Activated T-helper 9 cell treated with anti-CD3 and anti-CD28 coated beads, Interleukin-2, amount 50 U/mL, for 16 hours (primary cell): Measurements from ENCODE around the gene MAN2B2.
"Not testable (repeated sequence)": the region's sequence is repeated elsewhere in the genome, so short reads cannot be mapped to it uniquely, and the experiment has no call there.

Experiments used
- DNase-seq: peaks from one replicate; pipeline ENCODE4 v3.0.0-alpha.2; 2020; ENCODE audit warnings: low read depth

MAN2B2 gene

DNA sequence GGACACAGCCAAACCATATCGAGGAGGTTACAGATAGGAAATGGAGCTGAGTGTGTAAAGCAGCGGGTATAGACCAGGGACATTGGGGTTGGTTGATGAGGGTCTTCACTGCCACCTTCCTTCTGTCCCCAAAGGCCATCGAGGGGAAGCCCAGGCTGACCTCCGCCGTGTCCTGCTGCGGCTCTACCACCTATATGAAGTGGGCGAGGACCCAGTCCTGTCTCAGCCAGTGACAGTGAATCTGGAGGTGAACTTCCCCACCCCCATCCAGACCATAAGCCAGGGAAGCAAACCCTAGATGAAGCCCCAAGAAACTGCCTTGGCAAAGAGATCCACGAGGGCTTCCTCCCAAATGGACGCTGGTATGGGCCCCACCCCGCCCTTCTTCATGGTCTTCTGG is 42.3 kb downstream of the MAN2B2 start:
- no peak for DNase-seq

- DNase-seq = no peak
Observed at GRCh38 chr4:6618386-6619115, 43.6 kb downstream of the MAN2B2 start.

GRCh38 chr4:6619116-6619465 is 44.1 kb downstream of the MAN2B2 start:
- no peak for DNase-seq

DNA sequence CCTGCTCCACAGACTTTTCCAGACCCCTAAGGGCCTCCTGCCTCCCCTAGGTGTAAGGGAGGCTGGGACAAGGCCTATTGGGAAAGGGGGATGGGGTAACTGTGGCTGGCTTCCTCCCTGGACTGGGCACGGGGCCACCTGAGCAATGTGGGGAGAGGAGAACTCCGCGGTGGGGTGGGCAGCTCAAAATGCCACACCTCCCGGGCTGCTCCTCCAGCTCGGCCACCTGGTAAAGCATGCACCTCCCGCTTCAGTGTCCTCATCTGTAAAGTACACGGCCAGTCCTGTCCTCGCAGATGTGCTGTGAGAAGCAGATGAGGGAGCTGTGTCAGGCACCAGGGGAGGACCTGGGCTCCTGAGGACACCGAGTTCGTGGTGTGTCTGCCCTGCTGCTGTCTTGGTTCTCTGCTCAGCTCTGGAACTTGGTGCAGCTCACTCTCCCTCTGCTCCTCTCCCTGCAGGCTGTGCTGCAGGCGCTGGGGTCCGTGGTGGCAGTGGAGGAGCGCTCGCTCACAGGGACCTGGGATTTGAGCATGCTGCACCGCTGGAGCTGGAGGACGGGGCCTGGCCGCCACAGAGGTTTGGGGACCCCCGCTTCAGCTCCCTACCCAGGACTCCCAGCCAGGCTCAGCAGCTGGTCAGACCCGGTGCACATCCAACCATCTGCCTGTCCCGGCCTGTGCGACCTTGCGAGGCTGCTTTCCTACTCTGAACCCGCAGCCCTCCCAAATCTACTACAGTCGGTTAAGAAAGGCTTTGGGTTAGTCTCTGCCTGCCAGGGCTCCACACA is 44.7 kb downstream of the MAN2B2 start:
- no peak for DNase-seq

DNA sequence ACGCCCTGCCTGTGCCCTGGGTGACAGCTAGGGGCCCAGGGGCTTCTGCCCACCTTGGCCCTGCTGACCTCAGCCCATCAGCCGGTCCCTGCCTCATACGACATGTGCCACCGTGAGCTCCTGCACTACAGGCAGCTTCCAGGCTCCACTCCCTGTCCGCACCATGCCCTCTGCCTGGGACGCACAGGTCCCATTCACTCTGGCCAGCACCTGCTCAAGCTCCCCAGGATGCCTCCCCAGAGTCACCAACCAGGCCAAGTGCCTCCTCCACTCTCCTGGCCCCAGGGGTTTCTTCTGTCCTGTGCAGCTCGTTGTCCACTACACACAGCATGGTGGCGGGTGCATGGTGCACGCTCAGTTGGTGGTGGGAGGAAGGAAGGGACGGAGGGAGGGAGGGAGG is 45.3 kb downstream of the MAN2B2 start:
- no peak for DNase-seq

DNA sequence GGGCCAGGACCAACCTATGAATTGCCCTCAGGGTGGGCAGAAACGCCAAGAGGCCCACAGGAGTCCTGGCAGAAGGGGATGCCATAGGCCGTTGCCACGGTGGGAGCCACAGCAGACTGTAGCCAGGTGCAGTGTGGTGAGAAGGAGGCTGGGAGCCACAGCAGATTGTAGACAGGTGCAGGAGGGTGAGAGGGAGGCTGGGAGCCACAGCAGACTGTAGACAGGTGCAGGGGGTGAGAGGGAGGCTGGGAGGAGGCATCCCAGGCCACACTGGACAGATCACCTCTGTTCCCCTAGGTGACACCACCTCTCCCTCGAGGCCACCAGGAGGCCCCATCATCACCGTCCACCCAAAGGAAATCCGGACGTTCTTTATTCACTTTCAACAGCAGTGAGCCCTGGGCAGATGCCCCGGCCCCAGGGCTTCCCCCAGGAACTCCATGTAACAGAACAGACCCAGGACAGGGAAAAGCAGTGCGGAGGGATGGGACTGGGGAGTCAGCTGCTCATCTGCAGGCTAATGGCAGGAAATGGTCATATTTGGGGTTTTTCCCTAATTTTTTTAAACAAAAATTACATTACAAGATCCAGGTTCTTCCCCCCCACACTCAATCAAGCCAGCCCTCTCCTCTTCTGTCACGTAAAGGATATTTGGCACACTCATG is 46.0 kb downstream of the MAN2B2 start:
- DNase-seq = no peak

DNA sequence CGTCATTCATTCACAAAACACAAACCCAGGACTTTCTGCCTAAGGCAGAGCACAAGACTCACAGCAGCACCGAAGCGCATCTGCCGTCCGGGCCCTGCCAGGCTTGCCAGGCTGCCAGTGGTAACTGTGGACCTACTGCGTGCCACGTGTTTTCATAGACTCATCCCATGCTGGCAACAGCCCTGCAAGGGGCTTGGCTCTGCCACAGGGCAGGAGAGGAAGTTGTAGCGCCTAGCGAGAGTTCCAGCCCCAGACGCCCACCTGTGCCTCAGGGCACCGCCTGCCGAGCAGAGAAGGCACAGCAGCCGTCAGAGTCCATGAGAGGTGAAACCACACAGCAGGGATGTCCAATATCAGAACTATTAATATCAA is 46.6 kb downstream of the MAN2B2 start:
- no peak for DNase-seq

- DNase-seq = no peak
Observed at GRCh38 chr4:6622744-6623143, 47.8 kb downstream of the MAN2B2 start.

- no peak for DNase-seq
Observed at GRCh38 chr4:6625256-6625655, 50.3 kb downstream of the MAN2B2 start.

- DNase-seq = no peak
Observed at GRCh38 chr4:6626066-6626465, 51.1 kb downstream of the MAN2B2 start.

DNA sequence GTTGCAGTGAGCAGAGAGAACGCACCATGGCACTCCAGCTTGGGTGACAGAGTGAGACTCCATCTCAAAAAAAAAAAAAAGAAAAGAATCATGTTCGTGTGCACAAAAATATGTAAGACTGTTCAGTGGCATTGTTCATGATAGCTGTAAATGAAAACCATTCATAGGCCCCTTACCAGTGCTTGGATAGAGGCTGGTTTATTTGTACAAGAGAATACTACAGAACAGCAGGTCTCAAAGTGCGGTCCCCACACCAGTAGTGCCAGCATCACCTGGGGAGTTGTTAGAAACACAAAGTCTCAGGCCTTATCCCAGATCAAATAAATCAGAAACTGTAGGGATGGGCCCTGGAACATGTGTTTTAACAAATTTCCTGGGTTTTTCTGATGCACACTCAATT is 52.8 kb downstream of the MAN2B2 start:
- no peak for DNase-seq

GRCh38 chr4:6628484-6628883 is 53.5 kb downstream of the MAN2B2 start:
- not testable (repeated sequence) for DNase-seq

- DNase-seq = no peak
Observed at GRCh38 chr4:6632125-6632524, 57.1 kb downstream of the MAN2B2 start.

DNA sequence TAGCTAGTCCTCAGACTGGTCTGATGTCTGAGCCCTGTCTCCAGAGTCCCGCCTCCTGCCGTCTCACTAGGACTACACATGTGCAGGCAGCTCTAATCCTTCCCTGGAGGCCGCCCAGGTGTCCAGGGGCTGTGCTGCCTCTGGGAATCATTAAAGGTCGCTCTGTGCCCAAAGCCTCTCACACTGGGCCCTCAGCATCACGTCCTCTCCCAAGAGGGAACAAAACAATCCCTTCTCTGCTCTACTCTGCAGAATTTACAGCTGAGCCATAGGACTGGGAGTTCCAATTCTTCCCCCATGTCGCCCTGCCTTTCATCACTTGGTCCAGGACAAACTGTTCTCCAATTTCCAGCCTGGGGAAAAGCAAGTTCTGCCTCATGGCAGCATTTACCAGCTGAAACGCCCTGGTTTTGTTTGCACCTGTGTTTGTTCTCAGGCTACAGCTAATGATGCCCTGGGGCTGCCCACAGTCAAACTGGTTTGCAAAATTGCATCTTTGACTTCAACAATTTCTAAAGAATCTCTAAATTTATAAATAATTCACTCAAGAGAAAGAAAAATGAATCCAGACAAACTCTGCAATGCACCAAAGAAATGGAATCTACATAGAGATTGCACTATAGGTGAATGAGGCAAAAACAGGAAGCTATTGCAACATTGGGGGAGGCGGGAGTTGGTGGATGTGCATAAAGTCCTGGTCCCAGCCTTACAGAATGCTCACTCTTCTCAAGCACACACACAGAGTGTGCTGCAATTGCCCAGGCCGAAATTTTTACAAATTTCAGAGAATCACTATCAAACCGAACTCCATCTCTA is 58.3 kb downstream of the MAN2B2 start:
- DNase-seq = no peak

GRCh38 chr4:6634746-6635145 is 59.8 kb downstream of the MAN2B2 start:
- DNase-seq = no peak

DNA sequence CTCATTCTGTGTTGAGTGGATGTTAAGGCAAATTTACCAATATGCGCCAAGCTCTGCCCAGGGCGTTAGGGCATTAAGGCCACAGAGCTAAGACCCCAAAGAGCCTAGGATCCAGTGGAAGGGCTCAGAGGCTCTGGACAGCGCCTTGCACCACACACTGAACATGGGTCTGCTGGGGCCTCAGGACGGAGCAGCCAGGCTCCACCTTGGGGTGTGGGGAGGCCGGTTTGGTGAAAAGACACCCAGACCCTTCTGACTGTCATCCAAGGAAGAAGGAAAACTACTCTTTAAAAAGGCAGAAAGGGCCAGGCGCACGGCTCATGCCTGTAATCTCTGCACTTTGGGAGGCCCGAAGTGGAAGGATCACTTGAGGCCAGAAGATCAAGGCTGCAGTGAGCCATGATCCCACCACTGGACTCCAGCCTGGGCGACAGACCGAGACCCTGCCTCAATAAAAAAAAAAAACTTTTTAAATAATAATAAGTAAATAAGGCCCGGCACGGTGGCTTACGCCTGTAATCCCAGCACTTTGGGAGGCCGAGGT is 64.2 kb downstream of the MAN2B2 start:
- DNase-seq = no peak

GRCh38 chr4:6640292-6641163 is 65.5 kb downstream of the MAN2B2 start, which contains the start of gene MRFAP1:
Gene MRFAP1 (plus strand): TSS chr4:6640685. CDS start chr4:6640863, 178 bp downstream.
- DNase-seq = peak; percentile 92

GRCh38 chr4:6641164-6641970 is 66.4 kb downstream of the MAN2B2 start:
- peak; percentile 29 for DNase-seq

DNA sequence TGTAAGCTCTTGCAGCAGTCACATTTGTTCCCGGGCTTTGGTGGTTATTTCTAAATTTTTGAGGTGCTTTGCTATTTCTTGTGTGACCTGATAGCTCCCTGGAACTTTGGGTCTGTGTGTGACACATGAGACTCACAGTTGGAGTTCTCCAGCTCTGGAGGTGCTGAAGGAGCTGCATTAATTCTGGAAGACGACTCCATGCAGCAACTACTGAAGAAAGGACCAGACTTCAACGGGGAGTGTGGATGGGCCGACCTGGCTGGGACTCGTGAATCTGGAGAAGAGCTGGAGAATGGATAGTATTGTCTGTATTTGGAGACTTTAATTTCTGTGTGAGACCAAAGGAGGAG is 67.0 kb downstream of the MAN2B2 start:
- DNase-seq = no peak
